NCI-H2196 (cell line): Measurements from ENCODE around the gene LPCAT1.
"Not testable (repeated sequence)": the region's sequence is repeated elsewhere in the genome, so short reads cannot be mapped to it uniquely, and the experiment has no call there.

ENCODE experiments used
- DNase-seq: peaks from one replicate; lab custom pipeline; 2025; ENCODE audit not compliant: unreplicated experiment; lab: John Stamatoyannopoulos, UW

LPCAT1 gene

GRCh38 chr5:1523793-1524480 lies at the start of gene LPCAT1:
Gene LPCAT1, minus strand, starts transcription at chr5:1523960. Its CDS starts 116 bp downstream, at chr5:1523844.
- peak; percentile 69 for DNase-seq

- not testable (repeated sequence) for DNase-seq
Observed at GRCh38 chr5:1571875-1572274, 48.1 kb upstream of the LPCAT1 start.

DNA sequence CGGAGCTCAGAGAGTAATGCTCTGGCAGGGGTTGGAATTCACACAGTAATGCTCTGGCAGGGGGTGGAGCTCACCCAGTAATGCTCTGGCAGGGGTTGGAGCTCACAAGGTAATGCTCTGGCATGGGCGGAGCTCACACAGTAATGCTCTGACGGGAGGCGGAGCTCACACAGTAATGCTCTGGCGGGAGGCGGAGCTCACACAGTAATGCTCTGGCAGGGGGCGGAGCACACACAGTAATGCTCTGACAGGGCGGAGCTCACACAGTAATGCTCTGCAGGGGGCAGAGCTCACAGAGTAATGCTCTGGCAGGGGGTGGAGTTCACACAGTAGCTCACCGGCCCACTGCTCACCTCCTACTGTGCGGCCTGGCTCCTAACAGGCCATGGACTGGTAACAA lies 47.2 kb upstream of the LPCAT1 start:
- no peak for DNase-seq

- DNase-seq: peak; percentile 83
Observed at GRCh38 chr5:1568201-1568979, 44.6 kb upstream of the LPCAT1 start.

- DNase-seq: not testable (repeated sequence)
Observed at GRCh38 chr5:1567527-1568200, 43.9 kb upstream of the LPCAT1 start.

- no peak for DNase-seq
Observed at GRCh38 chr5:1565737-1566734, 42.3 kb upstream of the LPCAT1 start.

DNA sequence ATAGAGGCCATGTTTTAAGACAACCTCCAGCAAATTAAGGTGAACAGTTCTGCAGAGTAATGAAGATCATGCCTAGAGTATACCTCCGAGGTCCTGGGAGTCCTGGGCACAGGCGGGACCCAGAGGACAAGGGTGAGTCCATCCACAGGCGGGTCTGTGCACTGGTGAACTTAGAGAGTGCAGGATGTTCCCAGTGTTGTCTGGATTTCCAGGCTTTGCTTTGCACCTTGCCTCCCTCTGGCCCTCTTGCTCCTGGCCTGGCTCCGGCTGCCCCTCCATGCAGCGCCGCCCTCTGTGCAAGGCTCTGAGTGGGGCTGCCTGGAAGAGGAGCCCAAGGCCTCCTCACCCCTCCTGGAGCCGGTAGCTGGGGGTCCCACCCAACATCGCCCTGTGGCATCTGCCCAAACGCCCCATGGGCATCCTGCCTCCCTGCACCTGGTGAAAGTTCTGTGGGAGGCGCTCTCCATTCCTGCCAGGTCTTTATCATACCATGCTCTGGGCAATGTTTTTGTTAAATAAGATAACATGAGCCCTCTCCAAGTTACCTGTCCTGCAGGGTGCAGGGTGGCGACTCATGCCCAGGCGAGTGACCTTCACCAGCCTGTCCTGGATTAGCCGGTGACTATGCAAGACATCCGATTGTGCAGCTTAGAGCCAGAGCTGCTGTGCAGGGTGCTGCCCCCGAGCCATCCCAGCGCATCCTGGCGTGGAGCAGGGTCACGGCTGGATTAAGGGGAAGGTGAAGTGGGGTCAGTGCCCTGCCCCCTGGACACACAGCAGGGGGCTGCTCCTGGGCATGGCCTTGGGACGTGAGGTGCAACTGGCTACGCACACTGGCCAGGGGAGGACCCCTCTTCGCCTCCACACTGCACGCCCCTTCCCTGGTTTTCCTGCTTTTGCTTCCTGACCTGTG lies 41.3 kb upstream of the LPCAT1 start:
- DNase-seq: no peak

DNA sequence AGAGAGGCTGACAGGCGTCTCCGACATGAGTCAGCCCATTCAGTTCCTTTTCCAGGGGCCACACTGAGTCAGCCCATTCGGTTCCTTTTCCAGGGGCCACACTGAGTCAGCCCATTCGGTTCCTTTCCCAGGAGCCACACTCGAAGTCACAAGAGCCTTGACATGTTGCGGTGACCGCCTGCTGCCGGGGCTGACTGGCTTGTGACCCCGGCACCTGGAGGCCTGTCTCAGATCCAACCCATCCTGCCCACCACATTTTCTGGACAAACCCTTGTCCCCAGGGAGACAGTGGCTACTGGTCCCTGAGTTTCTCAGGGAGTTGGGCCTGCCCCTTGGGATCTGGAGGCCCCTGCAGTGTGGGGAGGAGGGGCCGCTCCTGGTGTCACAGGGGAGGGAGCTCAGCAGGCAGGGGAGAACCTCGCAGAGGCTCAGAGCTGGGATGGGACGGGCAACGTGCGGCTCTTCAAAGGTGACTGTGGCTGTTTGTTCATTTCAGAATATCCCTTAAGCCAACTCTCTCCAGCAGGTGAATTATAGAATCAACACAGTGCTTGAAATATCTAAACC lies 40.5 kb upstream of the LPCAT1 start:
- no peak for DNase-seq

GRCh38 chr5:1563617-1564181 lies 39.9 kb upstream of the LPCAT1 start:
- DNase-seq: no peak

GRCh38 chr5:1563051-1563461 lies 39.3 kb upstream of the LPCAT1 start:
- no peak for DNase-seq

GRCh38 chr5:1562599-1562998 lies 38.8 kb upstream of the LPCAT1 start:
- DNase-seq: no peak

DNA sequence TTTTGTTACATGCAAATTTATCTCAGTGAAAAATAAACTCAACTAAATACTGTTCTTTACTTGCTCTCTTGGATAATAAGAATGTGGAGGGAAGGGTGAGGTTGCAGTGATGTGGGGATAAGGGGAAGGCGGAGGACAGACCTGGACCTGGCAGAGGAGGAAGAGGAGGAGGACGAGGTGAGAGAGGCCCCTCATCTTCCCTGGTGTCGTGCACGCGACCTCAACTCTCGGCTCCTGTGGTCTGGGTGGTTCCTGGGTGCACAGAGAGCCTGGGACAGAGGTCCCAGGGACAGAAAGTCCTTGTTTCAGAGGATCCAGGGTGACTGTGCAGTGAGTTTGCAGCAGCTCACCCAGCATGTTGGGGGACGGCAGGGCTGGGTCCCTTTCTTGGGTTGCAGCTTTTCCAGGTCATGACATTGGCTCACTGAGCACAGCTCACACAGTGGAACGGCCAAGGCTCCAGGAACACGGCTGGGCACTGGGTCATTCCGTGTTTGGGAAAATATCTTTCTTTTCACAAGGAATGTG lies 37.7 kb upstream of the LPCAT1 start:
- DNase-seq: no peak

- DNase-seq: not testable (repeated sequence)
Observed at GRCh38 chr5:1560499-1560898, 36.7 kb upstream of the LPCAT1 start.

- no peak for DNase-seq
Observed at GRCh38 chr5:1558944-1559343, 35.2 kb upstream of the LPCAT1 start.

DNA sequence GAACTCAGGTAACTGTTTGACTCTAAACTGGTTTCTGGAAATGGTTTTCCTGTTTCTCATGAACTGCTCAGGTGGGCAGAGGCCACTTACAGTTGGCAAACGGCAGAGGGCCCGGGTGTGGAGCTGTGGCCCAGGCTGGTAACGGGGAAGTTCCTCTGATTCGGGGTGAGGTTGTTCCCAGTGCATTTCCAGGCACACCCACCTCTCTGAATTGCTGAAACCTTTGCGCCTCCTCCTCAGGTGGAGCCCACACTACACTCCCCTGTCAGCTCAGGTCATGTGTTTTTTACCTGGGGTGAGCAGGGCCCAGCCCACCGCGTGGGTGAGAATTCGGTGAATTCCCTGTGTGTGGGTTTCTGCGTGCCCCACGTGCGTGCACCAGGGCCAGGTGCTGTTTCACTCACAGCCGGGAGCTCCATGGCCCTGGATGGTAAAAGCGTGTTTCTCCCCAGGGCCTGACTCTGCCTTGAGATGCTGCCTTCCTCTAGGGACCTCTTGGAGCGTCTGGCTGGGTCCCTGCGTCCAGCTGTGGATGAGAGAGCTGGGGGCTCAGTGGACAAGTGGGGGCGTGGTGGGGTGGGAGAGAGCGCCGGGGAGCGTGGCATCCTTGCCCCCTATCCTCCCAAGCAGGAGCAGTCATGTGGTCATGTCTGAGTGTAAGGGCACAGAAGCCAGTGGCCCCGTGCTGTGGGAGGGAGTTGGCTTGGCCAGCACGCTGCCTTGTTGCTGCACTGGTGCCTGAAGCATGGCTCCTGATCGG lies 33.5 kb upstream of the LPCAT1 start:
- no peak for DNase-seq

DNA sequence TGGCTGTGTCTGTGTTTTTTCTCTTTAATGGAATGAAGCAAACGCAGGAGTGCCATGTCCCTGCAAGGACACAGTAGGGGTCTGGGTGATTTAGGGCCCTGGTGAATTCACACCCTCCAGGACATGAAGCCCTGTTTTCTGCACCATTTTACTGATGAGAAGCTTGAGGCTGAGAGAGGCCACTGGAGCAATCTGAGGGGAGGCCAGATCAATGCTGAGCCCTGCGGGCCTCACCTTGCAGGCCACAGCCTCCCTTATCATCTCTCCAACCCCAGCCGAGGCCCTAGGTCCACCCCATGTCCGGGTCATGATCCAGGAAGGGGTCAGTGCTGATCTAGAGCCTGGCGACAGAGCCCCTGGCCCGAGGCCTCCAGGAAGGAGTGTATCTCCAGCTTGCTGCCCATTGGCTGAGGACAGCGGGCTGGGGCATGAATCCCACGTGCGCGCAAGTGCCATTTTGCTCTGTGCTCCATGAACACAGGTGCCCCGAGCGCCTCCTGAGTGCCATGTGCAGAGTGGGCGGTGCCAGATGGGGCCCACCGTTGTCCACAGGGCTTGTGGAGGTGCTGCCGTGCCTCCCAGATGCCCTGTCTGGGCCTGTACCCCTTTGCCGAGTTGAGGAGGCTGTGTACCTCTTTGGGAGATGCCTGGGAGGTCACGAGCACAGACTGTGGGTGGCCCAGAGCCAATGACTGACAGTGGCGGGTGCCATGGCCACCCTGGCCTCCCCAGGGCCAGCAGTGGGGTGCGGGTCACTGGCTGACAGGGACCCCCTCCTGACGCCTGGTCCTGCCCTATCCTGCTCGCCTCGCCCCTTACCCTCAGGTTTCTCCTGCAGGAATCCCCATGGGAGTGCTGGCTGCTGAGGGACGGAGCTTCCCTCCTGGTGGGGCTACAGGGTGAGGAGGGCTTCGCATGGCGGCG lies 32.3 kb upstream of the LPCAT1 start:
- no peak for DNase-seq
